Heart left ventricle (tissue), 13 donors: ENCODE measurements around the gene SLC26A1.

Source experiments
- POLR2A ChIP-seq, 2 donors: fragments of 450-650 bp; IDR thresholded peaks; one replicate each; pipeline ENCODE4 v1.6.1; 2017; ENCODE audit warnings: antibody characterized with exemption in 2 of 2, mild to moderate bottlenecking in 2 of 2, moderate library complexity in 2 of 2
- TF ChIP-seq, protein P1 (sequence below), 12 donors: fragments of 200-600 bp; sonication (generic) in 4 of 12; IDR thresholded peaks; one replicate each; pipeline versions ENCODE4 v1.5.0 to v1.8.0; 2018 to 2022; ENCODE audit warnings: antibody characterized with exemption in 12 of 12, mild to moderate bottlenecking in 5 of 12
- donor health status: ischemic (EF 13 %, LVEDD 7.1; RV severe dilation, severe dysfunction).
- donor health status: DM: no; HTN: yes; CAD: no.
- donor health status: DM: no; HTN: no; CAD: no.
- donor health status: ischemic (EF 25% LVEDD 6.9; RV normal size, moderate dysfunction).
- donor health status: ischemic (EF 25% LVEDD 5.7; RV mildly dilated, moderate dysfunction).
- donor health status: ischemic (EF 35%, LVEDD 5.7; RV mildly dilated, moderate dysfunction).
- donor health status: nonischemic (EF 11% LVEDD 7.7; RV severe dilation, severe dysfunction).
- donor health status: DM: yes; HTN: yes; CAD: no.
- donor health status: PGD.
- donor health status: ischemic (EF 29% LVEDD 5.4; RV normal size, mild dysfunction).
- donor health status: nonischemic (EF 23%, LVEDD 6.1; RV moderate dilation, normal function).

DNA sequence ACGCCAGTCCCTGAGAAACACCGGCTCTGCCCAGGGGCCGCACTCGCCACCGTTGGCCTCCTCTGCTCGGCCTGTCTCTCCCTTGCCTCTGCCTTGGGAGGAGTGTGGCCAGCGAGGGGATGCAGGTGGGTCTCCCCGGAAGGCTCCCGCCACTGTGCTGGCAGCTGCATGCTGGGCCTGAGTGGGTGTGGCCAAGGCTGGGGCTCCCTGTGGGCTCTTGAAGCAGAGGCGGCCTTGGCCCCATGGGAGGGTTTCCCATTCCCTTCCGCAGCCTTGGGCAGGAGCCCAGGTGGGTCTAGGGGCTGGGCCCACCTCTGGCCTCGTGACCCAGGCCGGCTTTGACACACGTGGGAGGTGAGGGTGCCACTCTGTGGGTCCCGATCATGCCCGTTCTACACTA lies 37.4 kb upstream of the SLC26A1 start:
- TF ChIP-seq, protein P1, sequence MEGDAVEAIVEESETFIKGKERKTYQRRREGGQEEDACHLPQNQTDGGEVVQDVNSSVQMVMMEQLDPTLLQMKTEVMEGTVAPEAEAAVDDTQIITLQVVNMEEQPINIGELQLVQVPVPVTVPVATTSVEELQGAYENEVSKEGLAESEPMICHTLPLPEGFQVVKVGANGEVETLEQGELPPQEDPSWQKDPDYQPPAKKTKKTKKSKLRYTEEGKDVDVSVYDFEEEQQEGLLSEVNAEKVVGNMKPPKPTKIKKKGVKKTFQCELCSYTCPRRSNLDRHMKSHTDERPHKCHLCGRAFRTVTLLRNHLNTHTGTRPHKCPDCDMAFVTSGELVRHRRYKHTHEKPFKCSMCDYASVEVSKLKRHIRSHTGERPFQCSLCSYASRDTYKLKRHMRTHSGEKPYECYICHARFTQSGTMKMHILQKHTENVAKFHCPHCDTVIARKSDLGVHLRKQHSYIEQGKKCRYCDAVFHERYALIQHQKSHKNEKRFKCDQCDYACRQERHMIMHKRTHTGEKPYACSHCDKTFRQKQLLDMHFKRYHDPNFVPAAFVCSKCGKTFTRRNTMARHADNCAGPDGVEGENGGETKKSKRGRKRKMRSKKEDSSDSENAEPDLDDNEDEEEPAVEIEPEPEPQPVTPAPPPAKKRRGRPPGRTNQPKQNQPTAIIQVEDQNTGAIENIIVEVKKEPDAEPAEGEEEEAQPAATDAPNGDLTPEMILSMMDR (IDR thresholded peaks at IDR 0.05): no peak
- TF ChIP-seq POLR2A (IDR thresholded peaks at IDR 0.05): no peak
